Stimulated activated naive CD8-positive, alpha-beta T cell treated with anti-CD3 and anti-CD28 coated beads, Interleukin-15, Interleukin-2, amounts not matched to agents 100 ng/mL and 50 ng/mL, for 24 hours (primary cell): Measurements from ENCODE around the gene MEIS1.
"Not testable (repeated sequence)": the region's sequence is repeated elsewhere in the genome, so short reads cannot be mapped to it uniquely, and the experiment has no call there.

Experiments used
- H3K27ac Mint-ChIP-seq: one replicate; pipeline ENCODE4 v1.8.0; 2021; ENCODE audit warnings: mild to moderate bottlenecking, mixed read lengths
- H3K27me3 Mint-ChIP-seq: one replicate; pipeline ENCODE4 v1.8.0; 2021; ENCODE audit warnings: mixed read lengths
- H3K36me3 Mint-ChIP-seq: one replicate; pipeline ENCODE4 v1.8.0; 2021; ENCODE audit warnings: low read depth, mixed read lengths
- H3K4me1 Mint-ChIP-seq: one replicate; pipeline ENCODE4 v1.8.0; 2021; ENCODE audit warnings: low read depth, mixed read lengths
- H3K4me3 Mint-ChIP-seq: one replicate; pipeline ENCODE4 v1.8.0; 2021; ENCODE audit warnings: mild to moderate bottlenecking, mixed read lengths
- H3K9me3 Mint-ChIP-seq: one replicate; pipeline ENCODE4 v1.8.0; 2021; ENCODE audit warnings: mixed read lengths

The MEIS1 gene

GRCh38 chr2:66463206-66463755 is 28.4 kb downstream of the MEIS1 start:
- no peak overlapping the region for H3K4me3 Mint-ChIP-seq
- no peaks in the 10 kb centered on the region for H3K9me3 Mint-ChIP-seq
- no peak overlapping the region for H3K27ac Mint-ChIP-seq
- no peaks in the 10 kb centered on the region for H3K4me1 Mint-ChIP-seq
- peaks cover 13% of the 10 kb centered on the region for H3K27me3 Mint-ChIP-seq
- no peaks in the 10 kb centered on the region for H3K36me3 Mint-ChIP-seq

- Mint-ChIP-seq H3K4me1 (no peaks in the 10 kb centered on the region), H3K27ac (no peak overlapping the region), H3K36me3 (no peaks in the 10 kb centered on the region), H3K4me3 (no peak overlapping the region), H3K27me3 (peaks cover 9% of the 10 kb centered on the region), H3K9me3 (no peaks in the 10 kb centered on the region)
Measured at GRCh38 chr2:66464930-66465637, 30.2 kb downstream of the MEIS1 start.

- Mint-ChIP-seq H3K9me3 (no peaks in the 10 kb centered on the region), H3K4me3 (no peak overlapping the region), H3K27ac (no peak overlapping the region), H3K27me3 (peaks cover 9% of the 10 kb centered on the region), H3K4me1 (no peaks in the 10 kb centered on the region), H3K36me3 (no peaks in the 10 kb centered on the region)
Measured at GRCh38 chr2:66466433-66466832, 31.5 kb downstream of the MEIS1 start.

- no peaks in the 10 kb centered on the region for H3K36me3 Mint-ChIP-seq
- no peak overlapping the region for H3K27ac Mint-ChIP-seq
- H3K4me3 Mint-ChIP-seq = no peak overlapping the region
- no peaks in the 10 kb centered on the region for H3K4me1 Mint-ChIP-seq
- H3K27me3 Mint-ChIP-seq = peaks cover 9% of the 10 kb centered on the region
- no peaks in the 10 kb centered on the region for H3K9me3 Mint-ChIP-seq
Measured at GRCh38 chr2:66467718-66468117, 32.8 kb downstream of the MEIS1 start.

GRCh38 chr2:66469214-66469902 is 34.4 kb downstream of the MEIS1 start:
- peaks cover 9% of the 10 kb centered on the region for H3K27me3 Mint-ChIP-seq
- no peaks in the 10 kb centered on the region for H3K36me3 Mint-ChIP-seq
- H3K27ac Mint-ChIP-seq = no peak overlapping the region
- H3K9me3 Mint-ChIP-seq = no peaks in the 10 kb centered on the region
- no peak overlapping the region for H3K4me3 Mint-ChIP-seq
- H3K4me1 Mint-ChIP-seq = no peaks in the 10 kb centered on the region

GRCh38 chr2:66470199-66470598 is 35.3 kb downstream of the MEIS1 start:
- Mint-ChIP-seq H3K4me3 (no peak overlapping the region), H3K9me3 (no peaks in the 10 kb centered on the region), H3K4me1 (no peaks in the 10 kb centered on the region), H3K27ac (no peak overlapping the region), H3K36me3 (no peaks in the 10 kb centered on the region), H3K27me3 (peaks cover 9% of the 10 kb centered on the region)

GRCh38 chr2:66472225-66472843 is 37.4 kb downstream of the MEIS1 start:
- Mint-ChIP-seq H3K27me3 (no peaks in the 10 kb centered on the region), H3K36me3 (no peaks in the 10 kb centered on the region), H3K9me3 (no peaks in the 10 kb centered on the region), H3K4me3 (no peak overlapping the region), H3K4me1 (no peaks in the 10 kb centered on the region), H3K27ac (no peak overlapping the region)

GRCh38 chr2:66477135-66477842 is 42.4 kb downstream of the MEIS1 start:
- no peaks in the 10 kb centered on the region for H3K4me1 Mint-ChIP-seq
- H3K4me3 Mint-ChIP-seq = no peak overlapping the region
- no peak overlapping the region for H3K27ac Mint-ChIP-seq
- H3K36me3 Mint-ChIP-seq = no peaks in the 10 kb centered on the region
- no peaks in the 10 kb centered on the region for H3K9me3 Mint-ChIP-seq
- no peaks in the 10 kb centered on the region for H3K27me3 Mint-ChIP-seq

- Mint-ChIP-seq H3K27ac (no peak overlapping the region), H3K4me1 (no peaks in the 10 kb centered on the region), H3K4me3 (no peak overlapping the region)
Measured at GRCh38 chr2:66478299-66478698, 43.4 kb downstream of the MEIS1 start.

GRCh38 chr2:66478731-66479316 is 43.9 kb downstream of the MEIS1 start:
- H3K27me3 Mint-ChIP-seq = no peaks in the 10 kb centered on the region
- H3K4me1 Mint-ChIP-seq = no peaks in the 10 kb centered on the region
- H3K27ac Mint-ChIP-seq = no peak overlapping the region
- H3K36me3 Mint-ChIP-seq = no peaks in the 10 kb centered on the region
- no peaks in the 10 kb centered on the region for H3K9me3 Mint-ChIP-seq
- H3K4me3 Mint-ChIP-seq = no peak overlapping the region

More at GRCh38 chr2:66478299-66478698, 43.4 kb downstream of the MEIS1 start:
- Mint-ChIP-seq H3K9me3 (no peaks in the 10 kb centered on the region), H3K27me3 (no peaks in the 10 kb centered on the region), H3K36me3 (no peaks in the 10 kb centered on the region)

GRCh38 chr2:66481100-66481549 is 46.2 kb downstream of the MEIS1 start:
- no peak overlapping the region for H3K4me3 Mint-ChIP-seq
- no peaks in the 10 kb centered on the region for H3K9me3 Mint-ChIP-seq
- H3K27ac Mint-ChIP-seq = no peak overlapping the region
- no peaks in the 10 kb centered on the region for H3K4me1 Mint-ChIP-seq
- H3K27me3 Mint-ChIP-seq = no peaks in the 10 kb centered on the region
- H3K36me3 Mint-ChIP-seq = no peaks in the 10 kb centered on the region

GRCh38 chr2:66485252-66485651 is 50.3 kb downstream of the MEIS1 start:
- H3K9me3 Mint-ChIP-seq = not testable (repeated sequence)

GRCh38 chr2:66488946-66489345 is 54.0 kb downstream of the MEIS1 start:
- no peak overlapping the region for H3K4me3 Mint-ChIP-seq
- H3K36me3 Mint-ChIP-seq = no peaks in the 10 kb centered on the region
- no peaks in the 10 kb centered on the region for H3K27me3 Mint-ChIP-seq
- H3K9me3 Mint-ChIP-seq = no peaks in the 10 kb centered on the region
- no peak overlapping the region for H3K27ac Mint-ChIP-seq
- no peaks in the 10 kb centered on the region for H3K4me1 Mint-ChIP-seq

More at GRCh38 chr2:66485252-66485651, 50.3 kb downstream of the MEIS1 start:
- not testable (repeated sequence) for H3K4me3 Mint-ChIP-seq, H3K4me1 Mint-ChIP-seq, H3K36me3 Mint-ChIP-seq, H3K27ac Mint-ChIP-seq, H3K27me3 Mint-ChIP-seq

- H3K36me3 Mint-ChIP-seq = no peaks in the 10 kb centered on the region
Measured at GRCh38 chr2:66489436-66489835, 54.5 kb downstream of the MEIS1 start.

More at GRCh38 chr2:66489436-66489835, 54.5 kb downstream of the MEIS1 start:
- no peaks in the 10 kb centered on the region for H3K9me3 Mint-ChIP-seq
- H3K27me3 Mint-ChIP-seq = no peaks in the 10 kb centered on the region
- H3K4me3 Mint-ChIP-seq = no peak overlapping the region
- H3K27ac Mint-ChIP-seq = no peak overlapping the region
- no peaks in the 10 kb centered on the region for H3K4me1 Mint-ChIP-seq
